Fibroblast of gingiva (primary cell): Measurements from ENCODE around the gene TMEM25.
"Not testable (repeated sequence)": the region's sequence is repeated elsewhere in the genome, so short reads cannot be mapped to it uniquely, and the experiment has no call there.

ENCODE experiments used
- DNase-seq: peaks from one replicate; pipeline ENCODE4 v3.0.0-alpha.2; 2011; ENCODE audit warnings: low read depth

Gene TMEM25

DNA sequence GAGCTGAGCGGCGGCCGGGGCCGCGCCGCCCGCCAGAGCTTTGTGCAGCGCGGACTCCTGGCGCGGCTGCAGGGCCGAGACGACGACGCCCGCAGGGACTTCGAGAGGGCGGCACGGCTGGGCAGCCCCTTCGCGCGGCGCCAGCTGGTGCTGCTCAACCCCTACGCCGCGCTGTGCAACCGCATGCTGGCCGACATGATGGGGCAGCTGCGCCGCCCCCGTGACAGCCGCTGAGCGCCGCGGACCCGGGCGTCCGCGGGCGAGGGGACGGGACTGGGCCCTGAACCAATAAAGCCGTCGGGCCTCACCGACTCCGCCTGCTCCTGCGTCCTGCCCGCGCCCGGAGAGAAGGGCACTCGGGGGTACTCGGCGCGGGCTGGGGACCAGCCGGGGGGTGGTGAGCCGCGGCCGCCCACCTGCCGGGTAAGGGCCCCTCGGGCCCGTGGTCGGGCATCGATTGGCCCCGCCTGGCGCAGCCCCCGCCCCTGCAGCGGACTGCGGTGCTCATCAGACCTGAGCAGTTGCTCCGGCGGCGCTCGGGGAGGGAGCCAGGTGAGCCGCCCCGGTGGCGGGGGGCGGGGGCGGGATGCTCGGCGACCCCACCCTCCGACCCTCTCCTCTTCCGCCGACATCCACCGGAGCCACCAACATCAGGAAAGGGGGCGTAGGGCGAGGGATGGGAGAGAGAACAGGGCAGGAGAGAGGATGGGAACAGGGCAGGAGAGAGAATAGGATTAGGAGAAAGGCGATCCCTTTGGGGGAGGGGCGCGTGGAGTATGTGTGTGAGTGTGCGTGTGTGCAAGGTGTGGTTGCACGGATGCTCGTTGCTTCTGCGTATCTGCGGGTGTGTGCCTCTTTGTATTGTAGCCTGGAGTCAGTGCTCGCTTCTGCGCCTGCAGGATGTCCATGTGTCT, at the start of gene TMEM25:
TMEM25 (plus strand) TSS at position 510 of the 914 bp plus-strand sequence. CDS start 610 bp downstream, outside the sequence.
- DNase-seq = peak; percentile 19

DNA sequence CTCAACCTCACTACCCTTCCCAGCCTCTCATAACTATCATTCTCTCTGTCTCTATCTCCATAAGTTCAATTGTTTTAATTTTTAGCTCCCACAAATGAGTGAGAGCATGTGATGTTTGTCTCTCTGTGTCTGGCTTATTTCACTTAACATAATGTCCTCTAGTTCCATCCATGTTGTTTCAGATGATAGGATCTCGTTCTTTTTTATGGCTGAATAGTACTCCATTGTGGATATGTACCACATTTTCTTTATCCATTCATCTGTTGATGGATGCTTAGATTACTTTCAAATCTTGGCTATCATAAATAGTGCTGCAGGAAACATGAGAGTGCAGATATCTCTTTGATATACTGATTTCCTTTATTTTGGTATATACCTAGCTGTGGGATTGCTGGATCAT, 49.8 kb upstream of the TMEM25 start:
- DNase-seq = not testable (repeated sequence)

DNA sequence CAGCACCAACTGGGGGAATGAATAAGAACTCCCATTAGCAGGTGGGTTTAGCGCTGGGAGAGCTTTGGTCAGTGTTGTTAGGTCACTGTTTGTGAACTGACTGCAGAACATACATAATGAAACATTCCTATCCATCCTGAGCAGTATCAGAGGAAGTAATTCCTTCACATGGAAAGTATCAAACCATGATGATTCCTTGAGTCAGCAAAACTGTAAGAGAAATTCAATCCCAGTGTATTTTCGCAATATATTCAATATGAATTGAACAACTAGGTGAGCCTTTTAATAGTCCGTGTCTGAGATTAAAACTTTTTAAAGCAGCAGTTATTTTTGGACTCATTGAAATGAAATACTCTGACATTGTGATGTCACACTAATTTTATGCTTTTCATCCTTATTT, 46.6 kb upstream of the TMEM25 start:
- DNase-seq = no peak

DNA sequence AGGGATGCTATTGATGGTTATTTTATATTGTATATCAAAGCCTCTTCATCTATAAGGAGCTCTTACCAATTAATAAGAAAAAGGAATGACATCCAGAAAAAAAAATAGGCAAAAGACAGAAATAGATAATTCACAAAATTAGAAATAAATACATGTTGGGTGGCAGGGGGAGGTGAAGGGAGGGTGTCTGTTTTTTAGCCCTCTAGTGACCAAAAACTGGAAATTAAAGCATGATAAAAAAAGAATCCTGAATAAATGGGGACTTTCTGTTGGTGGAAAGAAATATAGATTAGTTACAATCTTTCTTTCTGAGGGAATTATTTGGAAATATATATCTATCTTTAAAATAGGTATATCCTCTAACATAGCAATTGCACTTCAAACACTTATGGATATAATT, 45.7 kb upstream of the TMEM25 start:
- no peak for DNase-seq

DNA sequence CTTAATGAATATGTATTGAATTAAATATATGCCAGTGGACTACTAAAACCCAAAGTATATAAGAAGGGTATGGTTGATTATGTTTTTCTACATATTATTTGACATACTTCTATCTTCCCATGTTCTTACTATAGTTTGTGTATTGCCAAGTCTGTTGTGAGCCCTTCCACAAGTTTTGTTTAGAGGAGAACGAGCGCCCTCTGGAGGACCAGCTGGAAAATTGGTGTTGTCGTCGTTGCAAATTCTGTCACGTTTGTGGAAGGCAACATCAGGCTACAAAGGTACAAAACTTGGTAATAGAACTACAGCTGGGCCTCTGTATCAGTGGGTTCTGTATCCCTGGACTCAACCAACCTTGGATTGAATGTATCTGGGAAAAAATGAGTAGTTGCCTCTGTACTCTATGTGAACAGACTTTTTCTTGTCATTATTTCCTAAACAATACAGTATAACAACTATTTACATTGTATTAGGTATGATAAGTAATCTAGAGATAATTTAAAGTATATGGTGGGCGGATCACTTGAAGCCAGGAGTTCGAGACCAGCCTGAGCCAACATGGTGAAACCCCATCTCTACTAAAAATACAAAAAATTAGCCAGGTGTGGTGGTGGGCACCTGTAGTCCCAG, 42.4 kb upstream of the TMEM25 start:
- peak; percentile 74 for DNase-seq

DNA sequence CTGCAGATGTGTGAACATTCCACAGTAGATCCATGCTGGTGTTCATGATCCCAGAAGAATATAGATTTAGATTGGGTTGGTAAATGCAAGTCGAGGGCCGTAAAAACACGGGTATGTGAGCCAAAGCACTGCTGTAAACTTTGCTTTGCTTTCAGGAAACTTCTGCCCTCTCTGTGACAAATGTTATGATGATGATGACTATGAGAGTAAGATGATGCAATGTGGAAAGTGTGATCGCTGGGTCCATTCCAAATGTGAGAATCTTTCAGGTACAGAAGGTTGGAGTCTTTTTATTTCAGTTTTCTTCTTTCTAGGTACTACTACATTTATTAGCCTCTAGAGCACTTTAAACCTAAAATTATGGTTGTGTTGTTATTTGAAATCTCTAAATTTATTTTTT, 40.0 kb upstream of the TMEM25 start:
- DNase-seq = no peak

DNA sequence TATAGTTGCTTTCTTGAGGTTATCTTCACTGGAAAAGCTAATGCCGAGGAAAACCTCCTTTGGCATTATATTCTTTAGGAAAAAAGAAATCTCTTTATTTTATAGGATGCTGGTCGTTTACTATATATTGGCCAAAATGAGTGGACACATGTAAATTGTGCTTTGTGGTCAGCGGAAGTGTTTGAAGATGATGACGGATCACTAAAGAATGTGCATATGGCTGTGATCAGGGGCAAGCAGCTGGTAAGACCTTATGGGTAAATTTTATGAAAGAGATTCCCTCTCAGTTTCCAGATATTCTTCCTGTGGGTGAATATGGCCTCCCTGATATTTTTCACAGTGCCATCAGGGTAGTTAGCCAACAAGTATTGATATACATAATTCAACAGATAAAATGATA, 33.2 kb upstream of the TMEM25 start:
- peak; percentile 39 for DNase-seq

DNA sequence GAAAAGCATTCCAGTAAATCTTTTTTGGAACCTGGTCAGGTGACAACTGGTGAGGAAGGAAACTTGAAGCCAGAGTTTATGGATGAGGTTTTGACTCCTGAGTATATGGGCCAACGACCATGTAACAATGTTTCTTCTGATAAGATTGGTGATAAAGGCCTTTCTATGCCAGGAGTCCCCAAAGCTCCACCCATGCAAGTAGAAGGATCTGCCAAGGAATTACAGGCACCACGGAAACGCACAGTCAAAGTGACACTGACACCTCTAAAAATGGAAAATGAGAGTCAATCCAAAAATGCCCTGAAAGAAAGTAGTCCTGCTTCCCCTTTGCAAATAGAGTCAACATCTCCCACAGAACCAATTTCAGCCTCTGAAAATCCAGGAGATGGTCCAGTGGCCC, 27.8 kb upstream of the TMEM25 start:
- DNase-seq = no peak

DNA sequence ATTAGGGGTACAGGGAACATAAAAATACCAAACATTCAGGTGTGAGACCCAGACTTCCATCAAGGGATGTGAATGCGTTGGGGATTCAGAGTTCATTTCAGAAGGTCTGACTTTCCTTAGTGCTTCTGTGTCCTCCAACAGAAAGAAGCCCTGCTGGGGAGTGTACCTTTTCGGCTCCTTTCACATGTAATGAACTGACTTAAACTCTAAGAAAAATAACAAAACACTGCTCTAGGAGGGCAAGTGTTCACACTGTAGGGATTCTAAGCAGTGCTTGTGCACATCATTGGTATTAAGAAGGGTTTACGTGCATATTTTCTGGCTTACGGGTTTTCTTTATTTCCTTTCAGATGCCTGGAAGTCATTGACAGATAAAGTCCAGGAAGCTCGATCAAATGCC, 19.4 kb upstream of the TMEM25 start:
- no peak for DNase-seq

DNA sequence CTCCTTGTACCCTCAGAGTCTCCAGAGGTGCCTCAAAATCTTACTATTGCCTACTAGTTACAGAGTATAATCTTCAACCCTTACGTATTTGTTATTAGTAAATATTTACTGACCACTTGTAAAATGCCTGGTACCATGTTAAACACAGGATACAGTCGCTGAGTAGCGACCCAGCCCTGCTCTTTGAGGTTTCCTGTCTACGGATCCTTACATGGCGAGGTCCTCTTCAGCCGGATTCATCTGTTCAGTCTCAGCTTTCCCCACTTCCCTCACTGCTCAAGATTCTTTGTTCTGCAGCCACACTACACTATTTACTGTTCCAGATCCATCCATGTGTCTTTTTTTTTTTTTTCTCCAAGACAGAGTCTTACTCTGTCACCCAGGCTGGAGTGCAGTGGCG, 16.9 kb upstream of the TMEM25 start:
- DNase-seq = no peak

DNA sequence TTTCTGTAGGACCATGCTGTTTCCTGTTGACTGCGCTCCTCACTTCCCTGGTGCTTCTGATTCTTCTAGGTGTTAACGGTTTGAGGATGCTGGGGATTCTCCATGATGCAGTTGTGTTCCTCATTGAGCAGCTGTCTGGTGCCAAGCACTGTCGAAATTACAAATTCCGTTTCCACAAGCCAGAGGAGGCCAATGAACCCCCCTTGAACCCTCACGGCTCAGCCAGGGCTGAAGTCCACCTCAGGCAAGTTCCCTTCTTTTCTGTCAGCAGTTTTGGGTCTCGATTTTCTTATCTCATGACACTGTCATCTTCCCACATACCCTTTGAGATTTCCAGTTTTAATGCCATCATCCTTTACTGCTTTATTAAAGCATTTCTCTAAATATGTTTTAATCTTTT, 11.4 kb upstream of the TMEM25 start:
- DNase-seq = no peak

DNA sequence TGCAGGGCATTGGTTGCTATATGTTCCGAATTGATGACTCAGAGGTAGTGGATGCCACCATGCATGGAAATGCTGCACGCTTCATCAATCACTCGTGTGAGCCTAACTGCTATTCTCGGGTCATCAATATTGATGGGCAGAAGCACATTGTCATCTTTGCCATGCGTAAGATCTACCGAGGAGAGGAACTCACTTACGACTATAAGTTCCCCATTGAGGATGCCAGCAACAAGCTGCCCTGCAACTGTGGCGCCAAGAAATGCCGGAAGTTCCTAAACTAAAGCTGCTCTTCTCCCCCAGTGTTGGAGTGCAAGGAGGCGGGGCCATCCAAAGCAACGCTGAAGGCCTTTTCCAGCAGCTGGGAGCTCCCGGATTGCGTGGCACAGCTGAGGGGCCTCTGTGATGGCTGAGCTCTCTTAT, 9.1 kb upstream of the TMEM25 start:
- no peak for DNase-seq

DNA sequence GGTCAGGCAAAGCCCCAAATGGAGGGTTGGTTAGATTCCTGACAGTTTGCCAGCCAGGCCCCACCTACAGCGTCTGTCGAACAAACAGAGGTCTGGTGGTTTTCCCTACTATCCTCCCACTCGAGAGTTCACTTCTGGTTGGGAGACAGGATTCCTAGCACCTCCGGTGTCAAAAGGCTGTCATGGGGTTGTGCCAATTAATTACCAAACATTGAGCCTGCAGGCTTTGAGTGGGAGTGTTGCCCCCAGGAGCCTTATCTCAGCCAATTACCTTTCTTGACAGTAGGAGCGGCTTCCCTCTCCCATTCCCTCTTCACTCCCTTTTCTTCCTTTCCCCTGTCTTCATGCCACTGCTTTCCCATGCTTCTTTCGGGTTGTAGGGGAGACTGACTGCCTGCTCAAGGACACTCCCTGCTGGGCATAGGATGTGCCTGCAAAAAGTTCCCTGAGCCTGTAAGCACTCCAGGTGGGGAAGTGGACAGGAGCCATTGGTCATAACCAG, 8.4 kb upstream of the TMEM25 start:
- DNase-seq = peak; percentile 12

DNA sequence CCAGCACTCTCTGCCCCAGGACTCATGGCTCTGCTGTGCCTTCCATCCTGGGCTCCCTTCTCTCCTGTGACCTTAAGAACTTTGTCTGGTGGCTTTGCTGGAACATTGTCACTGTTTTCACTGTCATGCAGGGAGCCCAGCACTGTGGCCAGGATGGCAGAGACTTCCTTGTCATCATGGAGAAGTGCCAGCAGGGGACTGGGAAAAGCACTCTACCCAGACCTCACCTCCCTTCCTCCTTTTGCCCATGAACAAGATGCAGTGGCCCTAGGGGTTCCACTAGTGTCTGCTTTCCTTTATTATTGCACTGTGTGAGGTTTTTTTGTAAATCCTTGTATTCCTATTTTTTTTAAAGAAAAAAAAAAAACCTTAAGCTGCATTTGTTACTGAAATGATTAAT, 6.6 kb upstream of the TMEM25 start:
- no peak for DNase-seq

DNA sequence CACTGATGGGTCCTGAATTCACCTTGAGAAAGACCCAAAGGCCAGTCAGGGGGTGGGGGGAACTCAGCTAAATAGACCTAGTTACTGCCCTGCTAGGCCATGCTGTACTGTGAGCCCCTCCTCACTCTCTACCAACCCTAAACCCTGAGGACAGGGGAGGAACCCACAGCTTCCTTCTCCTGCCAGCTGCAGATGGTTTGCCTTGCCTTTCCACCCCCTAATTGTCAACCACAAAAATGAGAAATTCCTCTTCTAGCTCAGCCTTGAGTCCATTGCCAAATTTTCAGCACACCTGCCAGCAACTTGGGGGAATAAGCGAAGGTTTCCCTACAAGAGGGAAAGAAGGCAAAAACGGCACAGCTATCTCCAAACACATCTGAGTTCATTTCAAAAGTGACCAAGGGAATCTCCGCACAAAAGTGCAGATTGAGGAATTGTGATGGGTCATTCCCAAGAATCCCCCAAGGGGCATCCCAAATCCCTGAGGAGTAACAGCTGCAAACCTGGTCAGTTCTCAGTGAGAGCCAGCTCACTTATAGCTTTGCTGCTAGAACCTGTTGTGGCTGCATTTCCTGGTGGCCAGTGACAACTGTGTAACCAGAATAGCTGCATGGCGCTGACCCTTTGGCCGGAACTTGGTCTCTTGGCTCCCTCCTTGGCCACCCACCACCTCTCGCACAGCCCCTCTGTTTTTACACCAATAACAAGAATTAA, 6.1 kb upstream of the TMEM25 start:
- no peak for DNase-seq

DNA sequence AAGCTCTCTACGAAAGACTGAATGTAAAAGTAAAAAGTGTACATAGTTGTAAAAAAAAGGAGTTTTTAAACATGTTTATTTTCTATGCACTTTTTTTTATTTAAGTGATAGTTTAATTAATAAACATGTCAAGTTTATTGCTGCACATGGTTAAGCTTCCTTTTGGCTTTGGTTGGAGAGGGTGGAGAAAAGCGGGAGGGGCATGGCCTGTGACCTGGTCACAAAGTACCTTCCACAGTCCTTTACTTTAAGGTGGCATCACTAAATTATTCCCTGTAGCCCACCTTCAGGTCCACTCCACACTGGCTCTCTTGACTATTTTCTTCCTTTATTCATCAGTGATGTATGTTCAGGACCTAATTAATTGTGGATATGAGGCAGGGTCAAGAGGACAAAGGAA, 4.3 kb upstream of the TMEM25 start:
- DNase-seq = no peak

DNA sequence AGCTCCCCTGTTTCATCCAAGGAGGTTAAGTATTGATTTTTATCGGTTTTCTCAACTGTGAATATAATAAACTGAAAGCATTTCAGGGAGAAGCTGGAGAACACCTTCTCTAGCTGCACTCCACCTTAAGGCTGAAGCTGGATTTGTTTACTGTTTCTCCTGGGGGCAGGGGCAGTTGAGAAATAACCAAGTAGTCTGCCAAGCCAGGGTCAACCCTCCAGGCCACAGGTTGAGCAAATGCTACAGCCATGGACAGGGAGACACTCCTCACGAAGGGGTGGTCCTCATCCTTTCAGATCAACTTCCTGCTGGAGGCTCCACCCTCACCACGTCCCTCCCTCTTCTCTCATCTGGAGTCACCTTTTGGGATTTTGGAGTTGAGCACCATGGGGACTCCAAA, 3.9 kb upstream of the TMEM25 start, which contains the start of gene TTC36:
TTC36 (plus strand) TSS at position 366 of the 400 bp plus-strand sequence; CDS start at position 387, 21 bp downstream.
- DNase-seq = no peak

DNA sequence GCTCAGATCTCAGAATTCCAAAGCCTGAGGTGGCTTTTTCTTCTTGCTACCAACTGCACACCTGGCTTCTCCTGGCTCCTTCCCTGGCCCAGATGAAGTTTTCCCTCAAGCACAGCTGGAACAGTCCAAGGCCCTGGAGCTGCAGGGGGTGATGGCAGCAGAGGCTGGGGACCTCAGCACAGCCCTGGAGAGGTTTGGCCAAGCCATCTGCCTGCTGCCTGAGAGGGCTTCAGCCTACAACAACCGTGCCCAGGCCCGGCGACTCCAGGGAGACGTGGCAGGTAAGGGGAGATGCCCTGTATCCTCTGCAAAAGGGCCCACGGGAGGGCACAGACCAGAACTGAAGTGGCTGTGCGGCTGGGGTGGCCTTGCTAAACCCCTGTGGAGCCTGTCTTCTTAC, 2.5 kb upstream of the TMEM25 start:
- no peak for DNase-seq

DNA sequence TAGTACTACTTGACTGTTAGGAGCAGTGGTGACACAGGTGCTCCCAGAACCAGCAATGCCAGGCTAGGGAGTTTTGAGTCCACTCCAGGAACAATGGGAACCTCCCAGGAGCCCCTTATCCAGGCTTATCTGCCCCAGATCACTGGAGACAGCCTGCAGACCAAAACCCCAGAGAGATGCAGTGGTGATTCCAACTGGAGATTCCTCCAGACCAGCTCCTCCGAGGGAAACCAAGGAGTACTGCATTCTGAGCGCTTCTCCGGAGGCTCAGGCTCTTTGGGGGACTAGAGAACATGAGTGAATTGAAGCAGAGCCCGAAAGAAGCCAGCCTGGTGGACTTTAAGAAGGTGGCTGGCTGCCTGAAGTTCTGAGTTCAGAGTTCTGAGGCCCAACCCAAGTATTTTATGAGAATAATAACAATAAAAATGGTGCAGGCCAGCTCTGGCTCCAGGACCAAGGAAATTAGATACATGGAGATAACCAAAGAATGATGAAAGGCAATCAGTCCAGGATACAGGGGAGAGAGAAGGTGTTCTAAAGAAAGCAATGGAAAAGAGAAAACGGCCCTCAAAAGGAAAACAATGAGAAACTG, 1.3 kb upstream of the TMEM25 start:
- no peak for DNase-seq

DNA sequence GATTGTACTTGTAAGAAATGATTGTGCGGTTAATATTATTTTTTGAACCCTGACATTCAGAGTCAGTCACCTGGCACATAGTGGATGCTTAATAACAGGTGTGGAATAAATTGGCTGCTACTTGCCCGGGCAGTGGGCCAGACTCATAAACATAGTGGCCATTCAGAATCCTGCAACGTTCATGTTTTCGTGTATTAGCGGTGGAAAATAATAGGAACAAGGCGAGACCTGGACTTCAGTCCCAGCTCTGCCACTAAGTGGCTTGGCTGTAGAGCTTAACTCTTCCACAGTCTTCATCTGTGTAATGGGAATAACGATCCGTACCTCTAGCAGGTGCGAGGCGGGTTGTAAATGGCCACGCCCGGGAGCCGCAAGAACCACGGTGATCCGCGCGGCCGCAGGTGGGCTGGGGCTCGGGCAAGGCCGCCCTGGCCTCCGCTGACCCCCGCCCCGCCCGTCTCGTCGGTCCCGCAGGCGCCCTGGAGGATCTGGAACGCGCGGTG, 761 bp upstream of the TMEM25 start:
- no peak for DNase-seq

DNA sequence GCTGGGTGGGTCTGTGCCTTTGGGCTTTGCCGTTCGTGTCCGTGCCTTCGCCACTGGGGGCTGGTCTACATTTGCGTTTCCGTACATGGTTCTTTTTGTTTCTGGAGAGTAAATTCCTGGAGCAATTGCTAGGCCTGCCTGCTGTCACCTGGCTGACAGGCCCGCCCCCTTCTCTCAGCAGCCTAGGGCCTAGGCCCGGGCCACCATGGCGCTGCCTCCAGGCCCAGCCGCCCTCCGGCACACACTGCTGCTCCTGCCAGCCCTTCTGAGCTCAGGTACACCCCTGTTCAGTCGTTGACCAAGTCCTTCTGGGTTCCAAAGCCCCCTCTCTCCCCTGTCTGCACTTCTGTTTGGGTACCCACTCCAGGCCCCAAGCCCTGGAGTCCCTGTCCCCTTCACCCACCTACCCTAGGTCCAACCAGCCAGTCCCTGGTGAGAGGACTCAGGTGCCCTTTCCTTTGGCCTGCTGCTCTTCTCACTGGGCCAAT, 649 bp downstream of the TMEM25 start:
- DNase-seq = no peak

DNA sequence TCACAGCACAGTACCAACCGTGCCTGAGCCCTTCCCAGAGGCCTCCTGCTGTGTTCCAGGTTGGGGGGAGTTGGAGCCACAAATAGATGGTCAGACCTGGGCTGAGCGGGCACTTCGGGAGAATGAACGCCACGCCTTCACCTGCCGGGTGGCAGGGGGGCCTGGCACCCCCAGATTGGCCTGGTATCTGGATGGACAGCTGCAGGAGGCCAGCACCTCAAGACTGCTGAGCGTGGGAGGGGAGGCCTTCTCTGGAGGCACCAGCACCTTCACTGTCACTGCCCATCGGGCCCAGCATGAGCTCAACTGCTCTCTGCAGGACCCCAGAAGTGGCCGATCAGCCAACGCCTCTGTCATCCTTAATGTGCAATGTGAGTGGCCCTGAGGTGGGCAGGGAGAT, 1.1 kb downstream of the TMEM25 start:
- DNase-seq = no peak
